ENCODE measurements around the gene CENPT. TPM values are rescaled to one million over a fixed set of nuclear protein-coding genes. Genes with fewer than 3 reads are reported as not detected.

Gene CENPT
- total and polyA plus RNA-seq, 10 of the 15 experiments (the other 5 are each of a cell fraction or from before 2014, with no cell fraction given), result 1.1 to 45.7 (median 24.5) TPM

DNA sequence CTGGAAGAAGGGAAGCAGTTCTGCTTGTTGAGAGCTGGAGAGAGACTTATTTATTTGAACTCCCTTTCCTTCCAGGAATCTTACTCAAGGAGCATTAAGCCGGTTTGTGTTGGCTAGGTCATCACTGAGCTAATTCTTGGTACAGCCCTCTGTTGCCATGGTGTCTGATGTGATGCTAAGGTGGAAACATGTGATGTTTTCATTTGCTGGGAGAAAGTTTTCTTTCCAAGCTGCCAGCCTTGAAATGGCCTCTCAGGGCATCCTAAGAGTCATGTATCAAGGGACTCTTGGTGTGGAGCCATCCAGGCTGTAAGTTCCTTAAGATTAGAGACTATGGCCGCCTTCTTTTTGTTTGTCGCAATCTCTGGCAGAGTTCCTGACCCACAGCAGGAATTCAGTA, 49.7 kb upstream of the CENPT start (continued):
- TF ChIP-seq CBX3 (IDR thresholded peaks at IDR 0.05; ENCODE audit: borderline replicate concordance, low read depth) (no peak), TARDBP (IDR thresholded peaks at IDR 0.05; ENCODE audit: borderline replicate concordance) (no peak), NFIC (IDR thresholded peaks at IDR 0.05; ENCODE audit: low read depth, low read length) (no peak), CEBPB (IDR thresholded peaks at IDR 0.05; ENCODE audit: borderline replicate concordance in 1 of 2, low read depth in 2 of 2, low read length in 2 of 2) (no peak), SIX5 (IDR thresholded peaks at IDR 0.05; ENCODE audit: low read depth, low read length, severe bottlenecking) (no peak), CBX5 (IDR thresholded peaks at IDR 0.05; ENCODE audit: low read depth) (no peak), STAT1 (conservative IDR thresholded peaks at IDR 0.05) (no peak), TCF3 (IDR thresholded peaks at IDR 0.05; ENCODE audit: borderline replicate concordance, insufficient read depth, low read depth, low read length) (no peak), SUZ12 (IDR thresholded peaks at IDR 0.05; ENCODE audit: unreplicated experiment) (no peak), CREB1 (IDR thresholded peaks at IDR 0.05; ENCODE audit: low read depth) (no peak), KAT2A (conservative IDR thresholded peaks at IDR 0.05; ENCODE audit: control insufficient read depth, low read depth, low read length) (no peak)

DNA sequence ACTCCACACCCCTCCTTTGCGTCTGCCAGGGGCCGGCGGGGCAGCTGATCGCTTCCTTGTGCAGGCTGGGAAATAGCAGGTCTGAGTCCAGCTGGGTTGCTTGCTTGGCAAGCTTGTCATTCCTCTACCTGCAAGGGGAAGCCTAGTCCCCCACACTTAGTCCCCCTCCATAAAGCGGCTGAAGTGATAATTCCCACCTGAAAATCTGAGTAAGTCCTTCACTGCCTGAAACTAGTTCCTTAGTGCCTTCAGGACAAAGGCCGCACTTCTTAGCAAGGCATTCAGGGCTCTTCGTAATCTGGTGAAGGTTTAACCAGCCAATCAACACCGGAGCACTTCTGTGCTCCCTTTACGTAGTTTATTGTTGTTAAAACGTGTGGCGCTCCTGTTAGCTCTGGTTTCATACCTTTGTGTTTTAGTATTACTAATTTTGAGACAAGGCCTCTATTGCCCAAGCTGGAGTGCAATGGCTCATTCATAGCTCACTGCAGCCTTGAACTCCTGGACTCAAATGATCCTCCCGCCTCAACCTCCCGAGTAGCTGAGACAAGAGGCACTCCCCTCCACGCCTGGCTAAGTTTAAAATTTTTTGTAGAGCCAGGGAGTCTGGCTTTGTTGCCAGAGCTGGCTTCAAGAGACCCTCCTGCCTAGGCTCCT, 46.4 kb upstream of the CENPT start:
- no peaks in the 10 kb centered on the region for H3K27me3 ChIP-seq (replicated peaks in 1 of 2; ENCODE audit: control insufficient read depth in 2 of 2, insufficient read depth in 2 of 2, low read length in 1 of 2)
- no peaks in the 10 kb centered on the region for H3K9me3 ChIP-seq (replicated peaks; ENCODE audit: control insufficient read depth, insufficient read depth, low read length)
- WGBS (ENCODE audit: insufficient coverage, insufficient replicate concordance, low lambda C conversion rate, missing lambda C conversion rate), result 24% methylated on average over 14 of the region's 14 CpGs
- peak overlapping the region; percentile 79 for H3K4me2 ChIP-seq (ENCODE audit: control insufficient read depth, insufficient read depth)
- ChIA-PET CTCF (interaction anchor here (1.2 to 3.4 kb wide), 2 partner anchors 10 to 43 kb away, joined by 3 to 27 read pairs; partner anchors contain the start of genes NRN1L and PSMB10), RAD21 (ENCODE audit: unreplicated experiment) (interaction anchor here (1.5 kb wide), 1 partner anchor 20 kb away, joined by 3 read pairs; no protein-coding TSS in a partner anchor), SMC1A (ENCODE audit: uncharacterized antibody, unreplicated experiment) (interaction anchor here (1.1 to 3.0 kb wide), 3 partner anchors 10 to 48 kb away, joined by 4 to 14 read pairs (median 4); partner anchors contain the start of gene NUTF2), POLR2A (interaction anchor here (0.5 to 1.1 kb wide), 2 partner anchors 48 to 856 kb away, joined by 3 to 4 read pairs; partner anchors contain the start of gene NUTF2)
- intact Hi-C loops (cut with micrococcal nuclease; ENCODE audit: unreplicated experiment), result loop anchor here (5.0 kb wide), 1 partner anchor 33 kb away; no protein-coding TSS in a partner anchor
- no peaks in the 10 kb centered on the region; a peak in 1 of 4 replicates for H3K36me3 ChIP-seq (ENCODE audit: control insufficient read depth in 2 of 2, insufficient read depth in 2 of 2, low read length in 1 of 2)
- ATAC-seq (no peak), DNase-seq (ENCODE audit: low read depth, low spot score) (no peak), FAIRE-seq (no peak)
- H3K27ac ChIP-seq (ENCODE audit: control insufficient read depth, insufficient read depth), result peak overlapping the region; percentile 79
- H3K4me1 ChIP-seq (ENCODE audit: control insufficient read depth, insufficient read depth, low read length), result peaks cover 7% of the 10 kb centered on the region
- no TSS peak for BruUV-seq (replicated peaks)
- peak overlapping the region; percentile 87 for H2AFZ ChIP-seq (ENCODE audit: control insufficient read depth, low read depth, low read length)
- in situ Hi-C loops (cut with MboI), result no loop called here
- H4K20me1 ChIP-seq (ENCODE audit: control insufficient read depth, insufficient read depth), result no peaks in the 10 kb centered on the region
- peaks cover 24% of the 10 kb centered on the region for H3K79me2 ChIP-seq (ENCODE audit: control insufficient read depth, insufficient read depth, low read length)
- peak overlapping the region; percentile 86 for H3K9ac ChIP-seq (ENCODE audit: control insufficient read depth, insufficient read depth, low read length)
- peak overlapping the region; percentile 83 for H3K4me3 ChIP-seq
- TF ChIP-seq, protein P1, sequence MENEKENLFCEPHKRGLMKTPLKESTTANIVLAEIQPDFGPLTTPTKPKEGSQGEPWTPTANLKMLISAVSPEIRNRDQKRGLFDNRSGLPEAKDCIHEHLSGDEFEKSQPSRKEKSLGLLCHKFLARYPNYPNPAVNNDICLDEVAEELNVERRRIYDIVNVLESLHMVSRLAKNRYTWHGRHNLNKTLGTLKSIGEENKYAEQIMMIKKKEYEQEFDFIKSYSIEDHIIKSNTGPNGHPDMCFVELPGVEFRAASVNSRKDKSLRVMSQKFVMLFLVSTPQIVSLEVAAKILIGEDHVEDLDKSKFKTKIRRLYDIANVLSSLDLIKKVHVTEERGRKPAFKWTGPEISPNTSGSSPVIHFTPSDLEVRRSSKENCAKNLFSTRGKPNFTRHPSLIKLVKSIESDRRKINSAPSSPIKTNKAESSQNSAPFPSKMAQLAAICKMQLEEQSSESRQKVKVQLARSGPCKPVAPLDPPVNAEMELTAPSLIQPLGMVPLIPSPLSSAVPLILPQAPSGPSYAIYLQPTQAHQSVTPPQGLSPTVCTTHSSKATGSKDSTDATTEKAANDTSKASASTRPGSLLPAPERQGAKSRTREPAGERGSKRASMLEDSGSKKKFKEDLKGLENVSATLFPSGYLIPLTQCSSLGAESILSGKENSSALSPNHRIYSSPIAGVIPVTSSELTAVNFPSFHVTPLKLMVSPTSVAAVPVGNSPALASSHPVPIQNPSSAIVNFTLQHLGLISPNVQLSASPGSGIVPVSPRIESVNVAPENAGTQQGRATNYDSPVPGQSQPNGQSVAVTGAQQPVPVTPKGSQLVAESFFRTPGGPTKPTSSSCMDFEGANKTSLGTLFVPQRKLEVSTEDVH (IDR thresholded peaks at IDR 0.05; ENCODE audit: low read depth, partially characterized antibody), result no peak
- TF ChIP-seq, protein P2, sequence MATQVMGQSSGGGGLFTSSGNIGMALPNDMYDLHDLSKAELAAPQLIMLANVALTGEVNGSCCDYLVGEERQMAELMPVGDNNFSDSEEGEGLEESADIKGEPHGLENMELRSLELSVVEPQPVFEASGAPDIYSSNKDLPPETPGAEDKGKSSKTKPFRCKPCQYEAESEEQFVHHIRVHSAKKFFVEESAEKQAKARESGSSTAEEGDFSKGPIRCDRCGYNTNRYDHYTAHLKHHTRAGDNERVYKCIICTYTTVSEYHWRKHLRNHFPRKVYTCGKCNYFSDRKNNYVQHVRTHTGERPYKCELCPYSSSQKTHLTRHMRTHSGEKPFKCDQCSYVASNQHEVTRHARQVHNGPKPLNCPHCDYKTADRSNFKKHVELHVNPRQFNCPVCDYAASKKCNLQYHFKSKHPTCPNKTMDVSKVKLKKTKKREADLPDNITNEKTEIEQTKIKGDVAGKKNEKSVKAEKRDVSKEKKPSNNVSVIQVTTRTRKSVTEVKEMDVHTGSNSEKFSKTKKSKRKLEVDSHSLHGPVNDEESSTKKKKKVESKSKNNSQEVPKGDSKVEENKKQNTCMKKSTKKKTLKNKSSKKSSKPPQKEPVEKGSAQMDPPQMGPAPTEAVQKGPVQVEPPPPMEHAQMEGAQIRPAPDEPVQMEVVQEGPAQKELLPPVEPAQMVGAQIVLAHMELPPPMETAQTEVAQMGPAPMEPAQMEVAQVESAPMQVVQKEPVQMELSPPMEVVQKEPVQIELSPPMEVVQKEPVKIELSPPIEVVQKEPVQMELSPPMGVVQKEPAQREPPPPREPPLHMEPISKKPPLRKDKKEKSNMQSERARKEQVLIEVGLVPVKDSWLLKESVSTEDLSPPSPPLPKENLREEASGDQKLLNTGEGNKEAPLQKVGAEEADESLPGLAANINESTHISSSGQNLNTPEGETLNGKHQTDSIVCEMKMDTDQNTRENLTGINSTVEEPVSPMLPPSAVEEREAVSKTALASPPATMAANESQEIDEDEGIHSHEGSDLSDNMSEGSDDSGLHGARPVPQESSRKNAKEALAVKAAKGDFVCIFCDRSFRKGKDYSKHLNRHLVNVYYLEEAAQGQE (IDR thresholded peaks at IDR 0.05; ENCODE audit: low read depth, low read length), result no peak
- TF ChIP-seq HDAC6 (IDR thresholded peaks at IDR 0.05; ENCODE audit: unreplicated experiment) (no peak), POU2F2 (IDR thresholded peaks at IDR 0.05; ENCODE audit: borderline replicate concordance, low read depth, low read length) (no peak), ESRRA (IDR thresholded peaks at IDR 0.05; ENCODE audit: low read length) (no peak), RCOR1 (conservative IDR thresholded peaks at IDR 0.05; ENCODE audit: low read depth, low read length) (no peak)

Data from GM12878 (cell line).